Middle frontal gyrus (tissue), 1 donor: ENCODE data around the gene PRICKLE2.

Experiments used
- DNase-seq: peaks from one replicate; pipeline ENCODE4 v3.0.0-alpha.2; 2015; ENCODE audit warnings: low spot score; ENCODE audit errors: extremely low spot score

PRICKLE2 gene

GRCh38 chr3:64251019-64251418 lies 25.8 kb upstream of the PRICKLE2 start:
- DNase-seq = no peak

- no peak for DNase-seq
Observed at GRCh38 chr3:64247991-64248646, 22.9 kb upstream of the PRICKLE2 start.

GRCh38 chr3:64244011-64244942 lies 19.0 kb upstream of the PRICKLE2 start:
- DNase-seq = no peak

- no peak for DNase-seq
Observed at GRCh38 chr3:64242435-64242834, 17.2 kb upstream of the PRICKLE2 start.

GRCh38 chr3:64240959-64241358 lies 15.7 kb upstream of the PRICKLE2 start:
- DNase-seq = no peak

GRCh38 chr3:64240396-64240795 lies 15.1 kb upstream of the PRICKLE2 start:
- no peak for DNase-seq

GRCh38 chr3:64239841-64240240 lies 14.6 kb upstream of the PRICKLE2 start:
- no peak for DNase-seq

GRCh38 chr3:64238971-64239667 lies 13.9 kb upstream of the PRICKLE2 start:
- DNase-seq = no peak

GRCh38 chr3:64237083-64237482 lies 11.8 kb upstream of the PRICKLE2 start:
- DNase-seq = no peak

- DNase-seq = no peak
Observed at GRCh38 chr3:64235605-64236004, 10.3 kb upstream of the PRICKLE2 start.

GRCh38 chr3:64234571-64234970 lies 9.3 kb upstream of the PRICKLE2 start:
- DNase-seq = no peak

- no peak for DNase-seq
Observed at GRCh38 chr3:64232821-64233220, 7.6 kb upstream of the PRICKLE2 start.

- no peak for DNase-seq
Observed at GRCh38 chr3:64229903-64230302, 4.6 kb upstream of the PRICKLE2 start.

GRCh38 chr3:64228110-64228509 lies 2.8 kb upstream of the PRICKLE2 start:
- DNase-seq = no peak

GRCh38 chr3:64226730-64227129 lies 1.5 kb upstream of the PRICKLE2 start:
- no peak for DNase-seq

GRCh38 chr3:64225695-64226499 lies 631 bp upstream of the PRICKLE2 start:
- no peak for DNase-seq

GRCh38 chr3:64223791-64224745 lies 1.2 kb downstream of the PRICKLE2 start:
- no peak for DNase-seq

- DNase-seq = no peak
Observed at GRCh38 chr3:64222501-64223111, 2.7 kb downstream of the PRICKLE2 start.

GRCh38 chr3:64221571-64222257 lies 3.6 kb downstream of the PRICKLE2 start:
- no peak for DNase-seq
